HG03196 (cell line): ENCODE data around the gene FMOD.
A peak's percentile ranks its signal among the peaks of the same experiment; 100 is the strongest.
"Not testable (repeated sequence)": the region's sequence is repeated elsewhere in the genome, so short reads cannot be mapped to it uniquely, and the experiment has no call there.

Experiments
- ATAC-seq: cut with Tn5 transposase; IDR thresholded peaks from one replicate; pipeline ENCODE4 v1.9.1; 2021; ENCODE audit not compliant: unreplicated experiment

Gene FMOD

GRCh38 chr1:203326830-203327683, 23.9 kb downstream of the FMOD start:
- ATAC-seq: peak; percentile 59

- ATAC-seq: no peak
These were observed 25.4 kb downstream of the FMOD start for GRCh38 chr1:203325418-203326091.

- ATAC-seq: peak; percentile 31
These were observed 25.9 kb downstream of the FMOD start for GRCh38 chr1:203325026-203325417.

- no peak for ATAC-seq
These were observed 26.6 kb downstream of the FMOD start for GRCh38 chr1:203324105-203325025.

- ATAC-seq: no peak
These were observed 27.3 kb downstream of the FMOD start for GRCh38 chr1:203323587-203323986.

GRCh38 chr1:203322500-203323179, 28.3 kb downstream of the FMOD start:
- ATAC-seq: no peak

- ATAC-seq: no peak
These were observed 29.5 kb downstream of the FMOD start for GRCh38 chr1:203321273-203322052.

GRCh38 chr1:203320591-203321272, 30.2 kb downstream of the FMOD start:
- peak; percentile 51 for ATAC-seq

GRCh38 chr1:203318229-203318517, 32.7 kb downstream of the FMOD start:
- ATAC-seq: no peak

GRCh38 chr1:203317429-203318228, 33.3 kb downstream of the FMOD start:
- ATAC-seq: no peak

GRCh38 chr1:203316626-203317093, 34.3 kb downstream of the FMOD start:
- no peak for ATAC-seq

- ATAC-seq: not testable (repeated sequence)
These were observed 36.7 kb downstream of the FMOD start for GRCh38 chr1:203314025-203314759.

GRCh38 chr1:203311368-203312301, 39.3 kb downstream of the FMOD start:
- ATAC-seq: no peak

- ATAC-seq: no peak
These were observed 42.0 kb downstream of the FMOD start for GRCh38 chr1:203308923-203309331.

- no peak for ATAC-seq
These were observed 42.5 kb downstream of the FMOD start for GRCh38 chr1:203308328-203308922.

- ATAC-seq: no peak
These were observed 43.2 kb downstream of the FMOD start for GRCh38 chr1:203307641-203308126.
